Astrocyte of the cerebellum (primary cell): Measurements from ENCODE around the gene C19orf44.

Experiments
- DNase-seq: peaks from one replicate; pipeline ENCODE4 v3.0.0-alpha.2; 2011; ENCODE audit warnings: low read depth
- H3K4me3 ChIP-seq: 2 replicates; pipeline ENCODE4 v1.5.1; 2011; ENCODE audit warnings: mild to moderate bottlenecking, low read depth, low read length, moderate library complexity
- in situ Hi-C: cut with HindIII; loops from 2 replicates; pipeline ENCODE4 v1.10.0; 2017; ENCODE audit warnings: low sequenced_read_pairs
- TF ChIP-seq, protein P1 (sequence below): IDR thresholded peaks from 2 replicates; pipeline ENCODE4 v1.5.1; 2012; ENCODE audit warnings: low read length, low read depth, moderate library complexity, mild to moderate bottlenecking; ENCODE audit errors: missing control alignments

C19orf44 gene

GRCh38 chr19:16561382-16561781 is 65.2 kb downstream of the C19orf44 start:
- TF ChIP-seq, protein P1, sequence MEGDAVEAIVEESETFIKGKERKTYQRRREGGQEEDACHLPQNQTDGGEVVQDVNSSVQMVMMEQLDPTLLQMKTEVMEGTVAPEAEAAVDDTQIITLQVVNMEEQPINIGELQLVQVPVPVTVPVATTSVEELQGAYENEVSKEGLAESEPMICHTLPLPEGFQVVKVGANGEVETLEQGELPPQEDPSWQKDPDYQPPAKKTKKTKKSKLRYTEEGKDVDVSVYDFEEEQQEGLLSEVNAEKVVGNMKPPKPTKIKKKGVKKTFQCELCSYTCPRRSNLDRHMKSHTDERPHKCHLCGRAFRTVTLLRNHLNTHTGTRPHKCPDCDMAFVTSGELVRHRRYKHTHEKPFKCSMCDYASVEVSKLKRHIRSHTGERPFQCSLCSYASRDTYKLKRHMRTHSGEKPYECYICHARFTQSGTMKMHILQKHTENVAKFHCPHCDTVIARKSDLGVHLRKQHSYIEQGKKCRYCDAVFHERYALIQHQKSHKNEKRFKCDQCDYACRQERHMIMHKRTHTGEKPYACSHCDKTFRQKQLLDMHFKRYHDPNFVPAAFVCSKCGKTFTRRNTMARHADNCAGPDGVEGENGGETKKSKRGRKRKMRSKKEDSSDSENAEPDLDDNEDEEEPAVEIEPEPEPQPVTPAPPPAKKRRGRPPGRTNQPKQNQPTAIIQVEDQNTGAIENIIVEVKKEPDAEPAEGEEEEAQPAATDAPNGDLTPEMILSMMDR: no peak
- no peak overlapping the region for H3K4me3 ChIP-seq
- no peak for DNase-seq
- in situ Hi-C loops: no loop called here

DNA sequence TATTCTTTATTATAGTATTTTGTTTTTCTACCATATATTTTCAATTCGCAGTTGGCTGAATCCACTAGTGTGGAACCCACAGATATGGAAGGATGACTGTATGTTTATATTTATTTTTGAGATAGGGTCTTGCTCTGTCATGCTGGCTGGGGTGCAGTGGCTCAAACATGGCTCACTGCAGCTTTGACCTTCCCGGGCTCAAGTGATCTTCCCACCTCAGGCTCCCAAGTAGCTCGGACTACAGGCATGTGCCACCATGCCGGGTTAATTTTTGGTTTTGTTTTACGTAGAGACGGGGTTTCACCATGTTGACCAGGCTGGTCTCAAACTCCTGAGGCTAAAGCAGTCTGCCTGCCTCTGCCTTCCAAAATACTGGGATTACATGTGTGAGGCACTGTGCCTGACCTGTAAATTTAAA is 66.4 kb downstream of the C19orf44 start:
- DNase-seq: no peak
- in situ Hi-C loops: no loop called here
- H3K4me3 ChIP-seq: no peak overlapping the region
- TF ChIP-seq, protein P1: no peak

DNA sequence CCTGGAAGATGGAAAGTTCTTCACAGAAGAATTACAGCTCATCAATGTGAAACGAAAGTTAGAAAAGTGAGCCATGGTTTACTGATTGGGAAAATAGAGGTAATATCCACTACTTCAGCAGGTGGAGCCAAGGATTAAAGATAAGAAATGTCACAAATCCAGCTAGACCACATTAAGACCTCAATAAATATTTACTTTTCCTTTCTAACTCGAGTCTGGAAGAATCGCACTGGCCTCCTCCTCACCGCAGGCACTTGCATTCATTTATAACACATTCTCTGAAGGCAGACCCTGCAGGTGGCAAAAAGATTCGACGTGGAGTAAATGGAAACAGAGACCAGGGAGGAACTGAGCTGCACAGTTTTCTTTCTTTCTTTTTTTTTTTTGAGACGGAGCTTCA is 68.6 kb downstream of the C19orf44 start:
- no peak for DNase-seq
- no peak overlapping the region for H3K4me3 ChIP-seq
- in situ Hi-C loops: no loop called here
- TF ChIP-seq, protein P1: no peak

GRCh38 chr19:16566161-16566560 is 70.0 kb downstream of the C19orf44 start:
- in situ Hi-C loops: no loop called here
- TF ChIP-seq, protein P1: no peak
- no peak overlapping the region for H3K4me3 ChIP-seq
- DNase-seq: no peak

- TF ChIP-seq, protein P1: no peak
- in situ Hi-C loops: no loop called here
- H3K4me3 ChIP-seq: no peak overlapping the region
These were observed 70.5 kb downstream of the C19orf44 start for GRCh38 chr19:16566702-16567101.

GRCh38 chr19:16569609-16570320 is 73.6 kb downstream of the C19orf44 start:
- no peak for DNase-seq
- TF ChIP-seq, protein P1: no peak
- no peak overlapping the region for H3K4me3 ChIP-seq
- in situ Hi-C loops: no loop called here

More at GRCh38 chr19:16566702-16567101, 70.5 kb downstream of the C19orf44 start:
- DNase-seq: no peak
